ACC112 (cell line): Measurements from ENCODE around the gene NEDD8.
"Not testable (repeated sequence)": the region's sequence is repeated elsewhere in the genome, so short reads cannot be mapped to it uniquely, and the experiment has no call there.

Experiments used
- H2AFZ ChIP-seq: fragments of 200-600 bp; sonication (generic); one replicate; pipeline ENCODE4 v1.6.0; 2017; ENCODE audit warnings: antibody characterized with exemption, low read length; ENCODE audit not compliant: unreplicated experiment
- H3K27ac ChIP-seq: fragments of 200-600 bp; sonication (generic); 2 replicates; pipeline ENCODE4 v1.5.1; 2014; ENCODE audit warnings: low read depth, mild to moderate bottlenecking, antibody characterized with exemption, low read length, moderate library complexity
- H3K27me3 ChIP-seq: fragments of 200-600 bp; sonication (generic); 2 replicates; pipeline ENCODE4 v1.6.1; 2014; ENCODE audit warnings: mild to moderate bottlenecking, antibody characterized with exemption, low read length, moderate library complexity, mixed read lengths; ENCODE audit not compliant: insufficient read depth
- H3K36me3 ChIP-seq: fragments of 200-600 bp; sonication (generic); 2 replicates; pipeline ENCODE4 v1.6.1; 2016; ENCODE audit warnings: mild to moderate bottlenecking, antibody characterized with exemption, low read length, moderate library complexity, mixed read lengths; ENCODE audit not compliant: insufficient read depth
- H3K4me1 ChIP-seq: fragments of 200-600 bp; sonication (generic); one replicate; pipeline ENCODE4 v1.6.1; 2016; ENCODE audit warnings: low read length, mixed read lengths; ENCODE audit not compliant: insufficient read depth, unreplicated experiment, control insufficient read depth
- H3K4me3 ChIP-seq: fragments of 200-600 bp; sonication (generic); 2 replicates; pipeline ENCODE4 v1.5.1; 2014; ENCODE audit warnings: mild to moderate bottlenecking, low read depth, low read length
- H3K79me2 ChIP-seq: fragments of 200-600 bp; sonication (generic); one replicate; pipeline ENCODE4 v1.6.0; 2016; ENCODE audit warnings: low read length; ENCODE audit not compliant: control insufficient read depth, unreplicated experiment, insufficient read depth

The NEDD8 gene

DNA sequence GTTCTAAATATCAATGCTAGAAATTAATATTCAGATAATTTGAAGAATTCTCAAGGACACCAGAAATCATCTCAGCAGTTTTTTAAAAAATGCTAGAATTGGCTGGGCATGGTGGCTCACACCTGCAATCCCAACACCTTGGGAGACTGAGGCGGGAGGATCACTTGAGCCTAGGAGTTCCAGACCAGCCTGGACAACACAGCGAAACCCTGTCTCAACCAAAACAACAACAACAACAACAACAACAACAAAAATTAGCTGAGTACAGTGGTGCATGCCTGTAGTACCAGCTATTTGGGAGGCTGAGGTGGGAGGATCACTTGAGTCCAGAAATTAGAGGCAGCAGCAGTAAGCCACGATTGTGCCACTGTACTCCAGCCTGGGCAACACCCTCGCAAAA, 13.1 kb downstream of the NEDD8 start:
- H2AFZ ChIP-seq, result no peak overlapping the region
- no peaks in the 10 kb centered on the region for H3K27me3 ChIP-seq
- no peak overlapping the region for H3K4me3 ChIP-seq
- H3K4me1 ChIP-seq, result peaks cover 5% of the 10 kb centered on the region
- H3K79me2 ChIP-seq, result peaks cover 27% of the 10 kb centered on the region
- H3K36me3 ChIP-seq, result no peaks in the 10 kb centered on the region
- no peak overlapping the region for H3K27ac ChIP-seq

- not testable (repeated sequence) for H3K27ac ChIP-seq, H2AFZ ChIP-seq, H3K4me3 ChIP-seq, H3K27me3 ChIP-seq, H3K36me3 ChIP-seq
- Histone ChIP-seq H3K4me1 (peaks cover 10% of the 10 kb centered on the region), H3K79me2 (peaks cover 22% of the 10 kb centered on the region)
Observed at GRCh38 chr14:24216876-24217275, 15.3 kb downstream of the NEDD8 start.

DNA sequence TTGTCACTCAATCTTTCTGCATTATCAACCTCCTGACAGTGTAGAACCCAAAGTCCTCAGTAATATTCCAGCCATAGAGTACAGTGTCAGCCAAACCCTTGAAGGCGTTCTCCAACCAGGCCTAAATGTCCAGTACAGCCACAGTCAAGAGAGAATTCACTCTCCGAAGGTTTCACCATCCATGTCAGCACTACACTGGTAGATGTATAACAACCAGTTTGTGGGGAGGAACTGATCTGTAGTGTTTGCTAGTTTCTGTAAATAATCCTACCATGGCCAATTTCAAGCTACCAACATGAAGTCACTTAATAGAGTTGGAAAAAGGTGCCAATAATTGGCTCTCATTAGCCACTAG, 15.8 kb downstream of the NEDD8 start:
- Histone ChIP-seq H3K4me3 (peak overlapping the region; percentile 94), H3K79me2 (peaks cover 27% of the 10 kb centered on the region), H3K36me3 (no peaks in the 10 kb centered on the region), H3K27ac (peak overlapping the region; percentile 20), H2AFZ (no peak overlapping the region), H3K27me3 (no peaks in the 10 kb centered on the region), H3K4me1 (peaks cover 10% of the 10 kb centered on the region)

DNA sequence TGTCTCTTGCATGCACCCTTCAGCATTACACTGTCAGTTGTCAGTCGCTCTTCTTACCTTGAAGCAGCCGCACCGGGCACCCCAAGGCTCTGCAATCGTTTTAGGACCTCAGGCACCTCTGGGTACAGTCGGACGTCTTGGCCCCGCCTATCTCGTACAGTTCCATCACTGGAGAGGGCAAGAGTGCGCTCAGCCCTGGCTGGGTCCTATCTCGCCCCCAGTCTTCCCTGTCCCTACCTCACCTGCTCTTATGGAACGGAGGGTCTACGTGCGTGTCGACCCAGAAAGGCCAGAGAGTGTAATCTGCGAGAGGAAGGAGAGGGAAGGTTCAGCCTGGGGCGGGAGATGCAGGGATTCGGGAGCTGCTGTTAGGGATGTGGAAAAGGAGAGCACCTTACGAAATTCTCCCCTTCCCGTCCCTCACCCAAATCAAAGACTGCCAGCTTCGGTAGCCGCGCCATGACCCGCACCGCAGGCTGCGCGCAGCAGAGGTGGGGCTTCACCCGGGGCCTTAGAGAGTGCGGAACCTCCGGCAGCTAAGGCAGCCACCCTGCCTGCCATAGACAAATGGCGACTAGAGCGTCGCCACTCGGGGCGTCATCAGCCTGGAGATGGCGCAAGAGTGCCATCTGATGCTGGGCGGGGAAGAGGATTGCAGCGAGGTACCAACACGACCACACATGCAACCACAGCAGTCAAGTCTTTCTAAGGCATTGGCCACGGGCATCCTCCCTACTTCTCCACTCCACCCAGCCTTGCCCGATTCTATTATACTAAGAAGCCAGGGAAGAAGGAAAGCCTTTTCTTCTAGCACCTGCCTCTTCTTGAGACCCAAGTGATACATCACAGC, 16.4 kb downstream of the NEDD8 start, which contains the start of gene MDP1:
Gene MDP1, minus strand, starts transcription at position 572 of the 850 bp plus-strand sequence. Its CDS starts 111 bp downstream, at position 461.
- H3K79me2 ChIP-seq, result peaks cover 22% of the 10 kb centered on the region
- no peaks in the 10 kb centered on the region for H3K27me3 ChIP-seq
- H3K36me3 ChIP-seq, result no peaks in the 10 kb centered on the region
- peaks cover 10% of the 10 kb centered on the region for H3K4me1 ChIP-seq
- peak within 1 kb of the TSS; percentile 93 for H2AFZ ChIP-seq
- peak within 1 kb of the TSS; percentile 94 for H3K4me3 ChIP-seq
- peak within 1 kb of the TSS; percentile 62 for H3K27ac ChIP-seq

- peaks cover 8% of the 10 kb centered on the region; the same call in 1 of the 2 replicates for H3K36me3 ChIP-seq
- H3K4me3 ChIP-seq, result peak overlapping the region; percentile 93
- no peaks in the 10 kb centered on the region for H3K27me3 ChIP-seq
- peak overlapping the region; percentile 96 for H3K27ac ChIP-seq
- H3K79me2 ChIP-seq, result peaks cover 10% of the 10 kb centered on the region
- peaks cover 10% of the 10 kb centered on the region for H3K4me1 ChIP-seq
- peak overlapping the region; percentile 69 for H2AFZ ChIP-seq
Observed at GRCh38 chr14:24213866-24214662, 18.1 kb downstream of the NEDD8 start.

GRCh38 chr14:24212924-24213865, 19.0 kb downstream of the NEDD8 start, which contains the start of gene CHMP4A:
Gene CHMP4A, minus strand, starts transcription at chr14:24213488. Its CDS starts 49 bp downstream, at chr14:24213439.
- Histone ChIP-seq H2AFZ (peak within 1 kb of the TSS; percentile 75), H3K27me3 (no peaks in the 10 kb centered on the region), H3K27ac (peak within 1 kb of the TSS; percentile 96), H3K36me3 (peaks cover 11% of the 10 kb centered on the region), H3K79me2 (peaks cover 10% of the 10 kb centered on the region), H3K4me3 (peak within 1 kb of the TSS; percentile 93), H3K4me1 (peaks cover 10% of the 10 kb centered on the region)

DNA sequence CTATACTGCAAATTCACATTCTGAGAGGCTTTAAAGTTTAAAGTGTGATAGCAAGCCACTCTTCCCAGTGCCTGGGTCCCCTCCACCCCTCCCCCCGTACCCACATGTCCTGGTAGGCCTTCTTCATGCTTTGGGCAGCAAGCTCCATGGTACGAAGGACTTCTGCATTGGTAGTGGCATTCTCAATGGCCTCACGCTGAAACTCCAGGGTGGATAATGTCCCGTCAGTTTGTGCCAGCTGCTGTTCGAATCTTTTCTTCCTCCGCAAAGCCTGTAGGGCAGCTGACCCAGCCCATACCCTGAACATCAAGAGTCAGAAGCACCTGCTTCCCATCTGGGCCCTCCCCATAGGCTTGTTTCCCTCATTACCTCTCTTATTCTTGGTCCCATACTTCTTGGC, 20.9 kb downstream of the NEDD8 start:
- Histone ChIP-seq H3K4me1 (peaks cover 10% of the 10 kb centered on the region), H3K27ac (no peak overlapping the region), H3K27me3 (no peaks in the 10 kb centered on the region), H2AFZ (no peak overlapping the region), H3K4me3 (no peak overlapping the region), H3K36me3 (peaks cover 25% of the 10 kb centered on the region), H3K79me2 (peaks cover 10% of the 10 kb centered on the region)

DNA sequence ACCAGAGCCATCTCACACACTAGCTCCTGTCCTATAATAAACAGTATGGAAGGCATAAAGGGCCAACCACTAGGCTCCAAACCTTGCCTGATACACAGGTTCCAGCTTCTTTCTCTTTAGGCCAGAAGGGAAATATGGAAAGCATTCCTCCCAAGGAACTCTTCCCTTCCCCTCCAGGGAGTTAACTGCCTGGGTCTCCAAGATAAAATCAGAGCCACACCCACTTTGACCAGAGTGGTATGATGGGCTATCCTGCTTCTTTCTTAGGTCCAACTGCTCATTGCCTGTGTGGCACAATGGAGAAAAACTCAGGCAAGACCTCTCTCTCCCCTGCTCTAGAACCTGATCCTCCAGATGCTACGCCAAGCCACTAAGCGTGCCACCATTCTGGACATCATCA, 24.5 kb downstream of the NEDD8 start:
- Histone ChIP-seq H3K27ac (no peak overlapping the region), H3K27me3 (no peaks in the 10 kb centered on the region), H3K4me1 (no peaks in the 10 kb centered on the region), H2AFZ (no peak overlapping the region), H3K36me3 (peaks cover 48% of the 10 kb centered on the region), H3K4me3 (no peak overlapping the region), H3K79me2 (peaks cover 10% of the 10 kb centered on the region)

- Histone ChIP-seq H3K4me1 (no peaks in the 10 kb centered on the region), H3K79me2 (peaks cover 6% of the 10 kb centered on the region), H2AFZ (no peak overlapping the region), H3K36me3 (peaks cover 48% of the 10 kb centered on the region), H3K4me3 (no peak overlapping the region), H3K27me3 (no peaks in the 10 kb centered on the region), H3K27ac (no peak overlapping the region)
Observed at GRCh38 chr14:24207104-24207551, 25.0 kb downstream of the NEDD8 start.
